ENCODE results near the gene SMPDL3A.

GRCh38 chr6:122803171-122803661, 14.2 kb downstream of the SMPDL3A start:
- TF ChIP-seq POLR2AphosphoS5 (IDR thresholded peaks at IDR 0.05; ENCODE audit: low read depth, low read length) (no peak), POLR2A (IDR thresholded peaks at IDR 0.05; ENCODE audit: low read depth, low read length) (no peak)

Data from GM12892 (cell line).